ENCODE measurements around the gene GOLGA6A.

GOLGA6A gene

DNA sequence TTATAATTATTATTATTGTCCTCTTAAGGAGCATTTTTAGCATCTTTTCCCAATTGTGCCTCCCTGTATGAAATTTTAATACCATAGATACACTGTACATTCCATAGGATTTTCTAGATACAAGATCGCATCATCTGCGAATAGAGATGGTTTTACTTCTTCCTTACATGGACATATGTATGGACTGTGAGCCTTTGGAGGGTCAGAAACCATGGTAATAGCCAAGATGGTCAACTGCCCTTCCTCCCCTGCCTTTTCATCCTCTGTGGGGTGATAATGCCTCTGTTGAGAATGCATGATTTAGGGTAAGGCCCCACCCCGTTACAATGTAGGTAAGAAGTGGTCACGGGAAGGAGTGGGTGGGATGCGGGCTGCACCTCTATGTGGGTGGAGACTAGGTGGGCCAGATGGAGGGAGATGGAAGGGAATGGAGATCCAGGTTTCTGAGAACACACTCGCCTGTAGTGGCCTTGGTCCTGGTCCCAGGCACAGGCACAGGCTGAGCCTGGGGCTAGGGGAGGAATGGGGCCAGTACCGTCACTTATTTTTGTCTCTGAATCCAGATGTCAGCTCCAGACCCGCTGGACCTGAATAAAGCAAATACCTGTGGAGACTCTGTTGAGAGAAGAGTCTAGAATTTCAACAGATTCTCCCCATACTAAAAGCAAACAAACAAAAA, 31.7 kb downstream of the GOLGA6A start:
- H3K4me3 ChIP-seq (replicated peaks; ENCODE audit: low read depth, low read length), result no peak overlapping the region

GRCh38 chr15:74050127-74050526, 32.2 kb downstream of the GOLGA6A start:
- TF ChIP-seq, protein P1, sequence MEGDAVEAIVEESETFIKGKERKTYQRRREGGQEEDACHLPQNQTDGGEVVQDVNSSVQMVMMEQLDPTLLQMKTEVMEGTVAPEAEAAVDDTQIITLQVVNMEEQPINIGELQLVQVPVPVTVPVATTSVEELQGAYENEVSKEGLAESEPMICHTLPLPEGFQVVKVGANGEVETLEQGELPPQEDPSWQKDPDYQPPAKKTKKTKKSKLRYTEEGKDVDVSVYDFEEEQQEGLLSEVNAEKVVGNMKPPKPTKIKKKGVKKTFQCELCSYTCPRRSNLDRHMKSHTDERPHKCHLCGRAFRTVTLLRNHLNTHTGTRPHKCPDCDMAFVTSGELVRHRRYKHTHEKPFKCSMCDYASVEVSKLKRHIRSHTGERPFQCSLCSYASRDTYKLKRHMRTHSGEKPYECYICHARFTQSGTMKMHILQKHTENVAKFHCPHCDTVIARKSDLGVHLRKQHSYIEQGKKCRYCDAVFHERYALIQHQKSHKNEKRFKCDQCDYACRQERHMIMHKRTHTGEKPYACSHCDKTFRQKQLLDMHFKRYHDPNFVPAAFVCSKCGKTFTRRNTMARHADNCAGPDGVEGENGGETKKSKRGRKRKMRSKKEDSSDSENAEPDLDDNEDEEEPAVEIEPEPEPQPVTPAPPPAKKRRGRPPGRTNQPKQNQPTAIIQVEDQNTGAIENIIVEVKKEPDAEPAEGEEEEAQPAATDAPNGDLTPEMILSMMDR (IDR thresholded peaks at IDR 0.05; ENCODE audit: low read length, missing control alignments), result no peak
- H3K4me3 ChIP-seq (replicated peaks; ENCODE audit: low read depth, low read length), result no peak overlapping the region
- no peak for DNase-seq (ENCODE audit: low read depth)

More for the DNA sequence above, 31.7 kb downstream of the GOLGA6A start:
- no peak for DNase-seq (ENCODE audit: low read depth)
- TF ChIP-seq, protein P1 (IDR thresholded peaks at IDR 0.05; ENCODE audit: low read length, missing control alignments), result no peak

GRCh38 chr15:74046275-74046674, 36.1 kb downstream of the GOLGA6A start:
- no peak for DNase-seq (ENCODE audit: low read depth)
- no peak overlapping the region for H3K4me3 ChIP-seq (replicated peaks; ENCODE audit: low read depth, low read length)
- TF ChIP-seq, protein P1 (IDR thresholded peaks at IDR 0.05; ENCODE audit: low read length, missing control alignments), result no peak

- TF ChIP-seq, protein P1 (IDR thresholded peaks at IDR 0.05; ENCODE audit: low read length, missing control alignments), result no peak
- no peak overlapping the region for H3K4me3 ChIP-seq (replicated peaks; ENCODE audit: low read depth, low read length)
- no peak for DNase-seq (ENCODE audit: low read depth)
Measured at GRCh38 chr15:74045636-74046274, 36.6 kb downstream of the GOLGA6A start.

GRCh38 chr15:74045184-74045583, 37.2 kb downstream of the GOLGA6A start:
- no peak for DNase-seq (ENCODE audit: low read depth)
- H3K4me3 ChIP-seq (replicated peaks; ENCODE audit: low read depth, low read length), result no peak overlapping the region
- TF ChIP-seq, protein P1 (IDR thresholded peaks at IDR 0.05; ENCODE audit: low read length, missing control alignments), result no peak

DNA sequence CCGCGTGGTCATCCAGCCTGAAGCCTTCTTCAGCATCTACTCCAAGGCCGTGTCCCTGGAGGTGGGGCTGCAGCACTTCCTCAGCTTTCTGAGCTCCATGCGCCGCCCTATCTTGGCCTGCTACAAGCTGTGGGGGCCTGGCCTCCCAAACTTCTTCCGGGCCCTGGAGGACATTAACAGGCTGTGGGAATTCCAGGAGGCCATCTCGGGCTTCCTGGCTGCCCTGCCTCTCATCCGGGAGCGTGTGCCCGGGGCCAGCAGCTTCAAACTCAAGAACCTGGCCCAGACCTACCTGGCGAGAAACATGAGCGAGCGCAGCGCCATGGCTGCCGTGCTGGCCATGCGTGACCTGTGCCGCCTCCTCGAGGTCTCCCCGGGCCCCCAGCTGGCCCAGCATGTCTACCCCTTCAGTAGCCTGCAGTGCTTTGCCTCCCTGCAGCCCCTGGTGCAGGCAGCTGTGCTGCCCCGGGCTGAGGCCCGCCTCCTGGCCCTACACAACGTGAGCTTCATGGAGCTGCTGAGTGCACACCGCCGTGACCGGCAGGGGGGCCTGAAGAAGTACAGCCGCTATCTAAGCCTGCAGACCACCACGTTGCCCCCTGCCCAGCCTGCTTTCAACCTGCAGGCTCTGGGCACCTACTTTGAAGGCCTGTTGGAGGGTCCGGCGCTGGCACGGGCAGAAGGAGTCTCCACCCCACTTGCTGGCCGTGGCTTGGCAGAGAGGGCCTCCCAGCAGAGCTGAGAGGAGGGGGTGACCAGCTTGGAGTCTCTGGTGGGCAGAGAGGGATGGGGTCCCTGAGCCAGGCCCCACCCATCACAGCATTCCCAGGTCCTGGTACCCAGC, 37.9 kb downstream of the GOLGA6A start:
- H3K4me3 ChIP-seq (replicated peaks; ENCODE audit: low read depth, low read length), result no peak overlapping the region
- TF ChIP-seq, protein P1 (IDR thresholded peaks at IDR 0.05; ENCODE audit: low read length, missing control alignments), result no peak
- DNase-seq (ENCODE audit: low read depth), result no peak
